Sigmoid colon (tissue), 4 donors: ENCODE measurements around the gene CLTRN.

Experiments
- POLR2A ChIP-seq, 2 donors: fragments of 450-650 bp; IDR thresholded peaks; one replicate each; pipeline ENCODE4 v1.6.1; 2016; ENCODE audit warnings: antibody characterized with exemption in 2 of 2, mild to moderate bottlenecking in 2 of 2, moderate library complexity in 2 of 2
- POLR2AphosphoS5 ChIP-seq, 4 donors: sonication (generic); formaldehyde crosslinking; IDR thresholded peaks; one replicate each; pipeline ENCODE4 v1.6.1; 2017; ENCODE audit warnings: antibody characterized with exemption in 4 of 4

GRCh38 chrX:15681433-15681832 lies 16.8 kb upstream of the CLTRN start:
- TF ChIP-seq POLR2A (IDR thresholded peaks at IDR 0.05) (no peak), POLR2AphosphoS5 (IDR thresholded peaks at IDR 0.05) (no peak)
